GM19395 (cell line): ENCODE measurements around the gene GAREM1.
"Not testable (repeated sequence)": the region's sequence is repeated elsewhere in the genome, so short reads cannot be mapped to it uniquely, and the experiment has no call there.

ENCODE experiments used
- ATAC-seq: cut with Tn5 transposase; IDR thresholded peaks from one replicate; pipeline ENCODE4 v1.9.1; 2021; ENCODE audit warnings: mild to moderate bottlenecking, moderate library complexity; ENCODE audit not compliant: unreplicated experiment

Gene GAREM1

GRCh38 chr18:32470714-32471633 lies at the start of gene GAREM1:
GAREM1 (minus strand) TSS chr18:32470882; CDS start chr18:32470428, 454 bp downstream.
- peak; percentile 97 for ATAC-seq

- ATAC-seq: no peak
Measured at GRCh38 chr18:32511147-32511546, 40.5 kb upstream of the GAREM1 start.

GRCh38 chr18:32509111-32509510 lies 38.4 kb upstream of the GAREM1 start:
- no peak for ATAC-seq

GRCh38 chr18:32507093-32507492 lies 36.4 kb upstream of the GAREM1 start:
- no peak for ATAC-seq

- ATAC-seq: no peak
Measured at GRCh38 chr18:32502014-32502413, 31.3 kb upstream of the GAREM1 start.

GRCh38 chr18:32501242-32501641 lies 30.6 kb upstream of the GAREM1 start:
- not testable (repeated sequence) for ATAC-seq

GRCh38 chr18:32483002-32483401 lies 12.3 kb upstream of the GAREM1 start:
- ATAC-seq: no peak

- no peak for ATAC-seq
Measured at GRCh38 chr18:32482117-32482516, 11.4 kb upstream of the GAREM1 start.

- ATAC-seq: no peak
Measured at GRCh38 chr18:32480581-32480980, 9.9 kb upstream of the GAREM1 start.

- ATAC-seq: no peak
Measured at GRCh38 chr18:32478807-32479206, 8.1 kb upstream of the GAREM1 start.

- no peak for ATAC-seq
Measured at GRCh38 chr18:32478317-32478716, 7.6 kb upstream of the GAREM1 start.

- no peak for ATAC-seq
Measured at GRCh38 chr18:32476106-32476505, 5.4 kb upstream of the GAREM1 start.

- not testable (repeated sequence) for ATAC-seq
Measured at GRCh38 chr18:32475069-32475468, 4.4 kb upstream of the GAREM1 start.

- ATAC-seq: no peak
Measured at GRCh38 chr18:32473325-32473724, 2.6 kb upstream of the GAREM1 start.

- ATAC-seq: no peak
Measured at GRCh38 chr18:32472841-32473240, 2.2 kb upstream of the GAREM1 start.

GRCh38 chr18:32470460-32470713 lies 295 bp downstream of the GAREM1 start:
- no peak for ATAC-seq

GRCh38 chr18:32469691-32470459 lies 807 bp downstream of the GAREM1 start:
- ATAC-seq: no peak

GRCh38 chr18:32469190-32469651 lies 1.5 kb downstream of the GAREM1 start:
- ATAC-seq: no peak

- ATAC-seq: no peak
Measured at GRCh38 chr18:32468147-32468845, 2.4 kb downstream of the GAREM1 start.

GRCh38 chr18:32461709-32462272 lies 8.9 kb downstream of the GAREM1 start:
- ATAC-seq: no peak

- no peak for ATAC-seq
Measured at GRCh38 chr18:32460171-32460731, 10.4 kb downstream of the GAREM1 start.
